Left colon (tissue), 2 donors: Measurements from ENCODE around the gene STIL. TPM values are rescaled to one million over a fixed set of nuclear protein-coding genes. Genes with fewer than 3 reads are reported as not detected.
"Not testable (repeated sequence)": the region's sequence is repeated elsewhere in the genome, so short reads cannot be mapped to it uniquely, and the experiment has no call there.

Source experiments
- ATAC-seq: fragments of 200-7000 bp; cut with Tn5 transposase; one replicate; pipeline ENCODE4 v1.9.1; 2020; ENCODE audit warnings: mild to moderate bottlenecking, moderate library complexity
- DNase-seq, 2 donors: peaks; one replicate each; pipeline ENCODE4 v3.0.0-alpha.2; 2020
- intact Hi-C, 2 donors: fragments of 100-400 bp; cut with DNase I in 1 of 2; cut with micrococcal nuclease in 1 of 2; formaldehyde crosslinking; loops; one replicate each; pipeline versions ENCODE4 v1.11.2 to v1.14.0; 2022; cut with DNase I, micrococcal nuclease
- total RNA-seq, 2 donors: library from RNA; stranded (reverse); fragmentation: NEBNext Ultra II Directional; extraction: Animal tissue kit (Norgen Biotek cat#: 25700); gene quantifications; one replicate each; pipeline ENCODE4 v1.2.1, GENCODE V29; 2021
- donor health status: DM: no; HTN: no; CAD: no.
- donor health status: DM: yes; HTN: yes; CAD: no.

The STIL gene
- total RNA-seq, 2 donors from 2014 or later: 4.7 to 10.7 TPM

- intact Hi-C loops: no loop called here
- no peak for DNase-seq
- peak; percentile 44 for ATAC-seq
These were observed 11.6 kb upstream of the STIL start for GRCh38 chr1:47325528-47325927.

- peak in 1 of 2 donors; percentile 41 for DNase-seq
These were observed 10.7 kb upstream of the STIL start for GRCh38 chr1:47324682-47325081.

GRCh38 chr1:47323599-47324031 lies 9.7 kb upstream of the STIL start:
- intact Hi-C loops: no loop called here
- ATAC-seq: peak; percentile 81

More at GRCh38 chr1:47324682-47325081, 10.7 kb upstream of the STIL start:
- intact Hi-C loops: no loop called here
- ATAC-seq: peak; percentile 53

GRCh38 chr1:47319968-47320367 lies 6.0 kb upstream of the STIL start:
- intact Hi-C loops, ATAC-seq, DNase-seq: not testable (repeated sequence)

More at GRCh38 chr1:47323599-47324031, 9.7 kb upstream of the STIL start:
- no peak for DNase-seq

- intact Hi-C loops: no loop called here
- DNase-seq (no peak), ATAC-seq (no peak)
These were observed 3.9 kb upstream of the STIL start for GRCh38 chr1:47317841-47318240.

GRCh38 chr1:47309427-47309826 lies 4.5 kb downstream of the STIL start:
- intact Hi-C loops: no loop called here
- DNase-seq: no peak
- ATAC-seq: no peak

GRCh38 chr1:47302472-47302871 lies 11.5 kb downstream of the STIL start:
- intact Hi-C loops: no loop called here
- ATAC-seq: no peak

GRCh38 chr1:47298025-47298699 lies 15.8 kb downstream of the STIL start:
- intact Hi-C loops: no loop called here
- ATAC-seq: no peak

More at GRCh38 chr1:47302472-47302871, 11.5 kb downstream of the STIL start:
- DNase-seq: no peak

GRCh38 chr1:47295579-47295978 lies 18.4 kb downstream of the STIL start:
- ATAC-seq: no peak
- intact Hi-C loops: no loop called here
- DNase-seq: no peak

More at GRCh38 chr1:47298025-47298699, 15.8 kb downstream of the STIL start:
- no peak for DNase-seq

- DNase-seq, ATAC-seq, intact Hi-C loops: not testable (repeated sequence)
These were observed 19.1 kb downstream of the STIL start for GRCh38 chr1:47294863-47295262.

- intact Hi-C loops, ATAC-seq, DNase-seq: not testable (repeated sequence)
These were observed 25.8 kb downstream of the STIL start for GRCh38 chr1:47288116-47288515.

- ATAC-seq (no peak), DNase-seq (no peak)
- intact Hi-C loops: no loop called here
These were observed 33.8 kb downstream of the STIL start for GRCh38 chr1:47280142-47280541.

- intact Hi-C loops: no loop called here
- ATAC-seq (no peak), DNase-seq (no peak)
These were observed 37.1 kb downstream of the STIL start for GRCh38 chr1:47276850-47277249.

- DNase-seq, intact Hi-C loops, ATAC-seq: not testable (repeated sequence)
These were observed 38.1 kb downstream of the STIL start for GRCh38 chr1:47275811-47276210.

- ATAC-seq, DNase-seq, intact Hi-C loops: not testable (repeated sequence)
These were observed 48.4 kb downstream of the STIL start for GRCh38 chr1:47265529-47265928.

- intact Hi-C loops: no loop called here
- DNase-seq (peak in 1 of 2 donors; percentile 50), ATAC-seq (peak; percentile 57)
These were observed 51.0 kb downstream of the STIL start for GRCh38 chr1:47262787-47263413.

- no peak for ATAC-seq
- DNase-seq: no peak
- intact Hi-C loops: no loop called here
These were observed 56.7 kb downstream of the STIL start for GRCh38 chr1:47257224-47257623.

GRCh38 chr1:47252795-47253194 lies 61.2 kb downstream of the STIL start:
- DNase-seq (no peak), ATAC-seq (no peak)
- intact Hi-C loops: no loop called here

GRCh38 chr1:47252369-47252768 lies 61.6 kb downstream of the STIL start:
- no peak for DNase-seq
- intact Hi-C loops: no loop called here
- ATAC-seq: no peak

GRCh38 chr1:47249755-47250154 lies 64.2 kb downstream of the STIL start:
- no peak for DNase-seq
- intact Hi-C loops: no loop called here
- no peak for ATAC-seq
